HEK293 (cell line): ENCODE results near the gene ICAM1.

Source experiments
- CTCF ChIA-PET: fragments of 350-600 bp; formaldehyde crosslinking; extraction: SDS; loops from one replicate; lab custom pipeline; 2021; ENCODE audit warnings: antibody characterized with exemption; lab: Yijun Ruan, JAX
- POLR2A ChIA-PET: fragments of 300-600 bp; formaldehyde crosslinking; extraction: SDS; loops from one replicate; lab custom pipeline; 2020; ENCODE audit warnings: antibody characterized with exemption, inconsistent platforms; lab: Yijun Ruan, JAX
- H3K27ac ChIP-seq: fragments of 200-500 bp; sonication (Bioruptor generic); 2 replicates; pipeline ENCODE4 v1.5.1; 2014; ENCODE audit warnings: low read depth, low read length, control low read depth, inconsistent platforms; ENCODE audit errors: extremely low read depth
- H3K36me3 ChIP-seq, 2 experiments: fragments of 200-500 bp in 1 of 2; sonication (Bioruptor generic) in 1 of 2; 1 replicate in 1 of 2; 2 replicates in 1 of 2; pipeline ENCODE4 v1.5.1; 2014 to 2017; ENCODE audit warnings: inconsistent platforms in 2 of 2, low read length in 2 of 2; ENCODE audit not compliant: control insufficient read depth in 2 of 2, insufficient read depth in 1 of 2
- H3K4me1 ChIP-seq: fragments of 200-500 bp; sonication (Bioruptor generic); 2 replicates; pipeline ENCODE4 v1.5.1; 2014; ENCODE audit warnings: mild to moderate bottlenecking, low read length, inconsistent platforms; ENCODE audit not compliant: control insufficient read depth, insufficient read depth
- H3K4me3 ChIP-seq: 2 replicates; pipeline ENCODE4 v1.5.1; 2011; ENCODE audit warnings: low read depth, mild to moderate bottlenecking, control low read depth, low read length, moderate library complexity
- H3K9me3 ChIP-seq: fragments of 200-500 bp; sonication (Bioruptor generic); 2 replicates; pipeline ENCODE4 v1.5.1; 2014; ENCODE audit warnings: low read depth, low read length, inconsistent platforms; ENCODE audit not compliant: control insufficient read depth, insufficient read depth
- GLI4 ChIP-seq: fragments of 450-650 bp; formaldehyde crosslinking; IDR thresholded peaks from 2 replicates; pipeline ENCODE4 v1.5.1; 2016; ENCODE audit warnings: missing biosample characterization, missing genetic modification characterization
- PRDM4 ChIP-seq: fragments of 450-650 bp; formaldehyde crosslinking; IDR thresholded peaks from 2 replicates; pipeline ENCODE4 v1.5.1; 2017; ENCODE audit warnings: missing biosample characterization, missing genetic modification characterization
- SP7 ChIP-seq: fragments of 450-650 bp; formaldehyde crosslinking; IDR thresholded peaks from 2 replicates; pipeline ENCODE4 v1.5.1; 2016; ENCODE audit warnings: missing biosample characterization, missing genetic modification characterization
- TRIM28 ChIP-seq: IDR thresholded peaks from 2 replicates; pipeline ENCODE4 v1.6.1; 2011; ENCODE audit warnings: low read length, control low read depth, borderline replicate concordance
- ZBTB44 ChIP-seq: fragments of 450-650 bp; IDR thresholded peaks from 2 replicates; pipeline ENCODE4 v1.5.1; 2018; ENCODE audit warnings: missing biosample characterization, mild to moderate bottlenecking, missing genetic modification characterization
- ZBTB6 ChIP-seq: fragments of 450-650 bp; formaldehyde crosslinking; IDR thresholded peaks from 2 replicates; pipeline ENCODE4 v1.5.1; 2017; ENCODE audit warnings: missing biosample characterization, missing genetic modification characterization
- ZNF112 ChIP-seq: fragments of 450-650 bp; formaldehyde crosslinking; IDR thresholded peaks from 2 replicates; pipeline ENCODE4 v1.5.0; 2017; ENCODE audit warnings: missing biosample characterization, missing genetic modification characterization
- ZNF23 ChIP-seq: fragments of 450-650 bp; formaldehyde crosslinking; IDR thresholded peaks from 2 replicates; pipeline ENCODE4 v1.5.1; 2016; ENCODE audit warnings: missing biosample characterization, missing genetic modification characterization, borderline replicate concordance
- ZNF311 ChIP-seq: fragments of 450-650 bp; formaldehyde crosslinking; IDR thresholded peaks from 2 replicates; pipeline ENCODE4 v1.5.1; 2017; ENCODE audit warnings: missing biosample characterization, missing genetic modification characterization, borderline replicate concordance
- ZNF37A ChIP-seq: fragments of 450-650 bp; IDR thresholded peaks from 2 replicates; pipeline ENCODE4 v1.5.1; 2018; ENCODE audit warnings: missing biosample characterization, missing genetic modification characterization
- ZNF416 ChIP-seq: fragments of 450-650 bp; formaldehyde crosslinking; IDR thresholded peaks from 2 replicates; pipeline ENCODE4 v1.5.1; 2016; ENCODE audit warnings: missing biosample characterization, missing genetic modification characterization
- ZNF510 ChIP-seq: fragments of 450-650 bp; formaldehyde crosslinking; IDR thresholded peaks from 2 replicates; pipeline ENCODE4 v1.5.1; 2018; ENCODE audit warnings: mild to moderate bottlenecking, missing genetic modification characterization, missing biosample characterization; ENCODE audit not compliant: insufficient replicate concordance
- ZNF514 ChIP-seq: fragments of 450-650 bp; formaldehyde crosslinking; IDR thresholded peaks from 2 replicates; pipeline ENCODE4 v1.5.1; 2016; ENCODE audit warnings: missing biosample characterization, missing genetic modification characterization
- ZNF548 ChIP-seq: fragments of 450-650 bp; formaldehyde crosslinking; IDR thresholded peaks from 2 replicates; pipeline ENCODE4 v1.5.1; 2016; ENCODE audit warnings: missing biosample characterization, missing genetic modification characterization
- ZNF558 ChIP-seq: fragments of 450-650 bp; formaldehyde crosslinking; IDR thresholded peaks from 2 replicates; pipeline ENCODE4 v1.5.1; 2016; ENCODE audit warnings: missing biosample characterization, missing genetic modification characterization
- ZNF600 ChIP-seq: fragments of 450-650 bp; formaldehyde crosslinking; IDR thresholded peaks from 2 replicates; pipeline ENCODE4 v1.5.1; 2016; ENCODE audit warnings: missing biosample characterization, missing genetic modification characterization
- ZNF670 ChIP-seq: fragments of 450-650 bp; formaldehyde crosslinking; IDR thresholded peaks from 2 replicates; pipeline ENCODE4 v1.5.1; 2016; ENCODE audit warnings: missing biosample characterization, missing genetic modification characterization, low read depth
- ZNF768 ChIP-seq: fragments of 450-650 bp; formaldehyde crosslinking; IDR thresholded peaks from 2 replicates; pipeline ENCODE4 v1.5.1; 2018; ENCODE audit warnings: missing biosample characterization, mild to moderate bottlenecking, missing genetic modification characterization
- ZSCAN23 ChIP-seq: fragments of 450-650 bp; formaldehyde crosslinking; IDR thresholded peaks from 2 replicates; pipeline ENCODE4 v1.5.1; 2016; ENCODE audit warnings: missing biosample characterization, missing genetic modification characterization
- ZSCAN30 ChIP-seq: fragments of 450-650 bp; IDR thresholded peaks from 2 replicates; pipeline ENCODE4 v1.5.1; 2018; ENCODE audit warnings: missing biosample characterization, mild to moderate bottlenecking, missing genetic modification characterization, moderate library complexity
- TF ChIP-seq, protein P1 (sequence below): fragments of 450-650 bp; formaldehyde crosslinking; IDR thresholded peaks from 2 replicates; pipeline ENCODE4 v1.5.1; 2016; ENCODE audit warnings: missing biosample characterization, missing genetic modification characterization
- TF ChIP-seq, protein P2 (sequence below): fragments of 450-650 bp; formaldehyde crosslinking; IDR thresholded peaks from 2 replicates; pipeline ENCODE4 v1.5.1; 2016; ENCODE audit warnings: missing biosample characterization, missing genetic modification characterization
- TF ChIP-seq, protein P3 (sequence below): fragments of 450-650 bp; formaldehyde crosslinking; IDR thresholded peaks from 2 replicates; pipeline ENCODE4 v1.5.1; 2016; ENCODE audit warnings: missing biosample characterization, missing genetic modification characterization
- TF ChIP-seq, protein P4 (sequence below): fragments of 450-650 bp; formaldehyde crosslinking; IDR thresholded peaks from 2 replicates; pipeline ENCODE4 v1.5.1; 2016; ENCODE audit warnings: missing biosample characterization, missing genetic modification characterization, borderline replicate concordance

Gene ICAM1

DNA sequence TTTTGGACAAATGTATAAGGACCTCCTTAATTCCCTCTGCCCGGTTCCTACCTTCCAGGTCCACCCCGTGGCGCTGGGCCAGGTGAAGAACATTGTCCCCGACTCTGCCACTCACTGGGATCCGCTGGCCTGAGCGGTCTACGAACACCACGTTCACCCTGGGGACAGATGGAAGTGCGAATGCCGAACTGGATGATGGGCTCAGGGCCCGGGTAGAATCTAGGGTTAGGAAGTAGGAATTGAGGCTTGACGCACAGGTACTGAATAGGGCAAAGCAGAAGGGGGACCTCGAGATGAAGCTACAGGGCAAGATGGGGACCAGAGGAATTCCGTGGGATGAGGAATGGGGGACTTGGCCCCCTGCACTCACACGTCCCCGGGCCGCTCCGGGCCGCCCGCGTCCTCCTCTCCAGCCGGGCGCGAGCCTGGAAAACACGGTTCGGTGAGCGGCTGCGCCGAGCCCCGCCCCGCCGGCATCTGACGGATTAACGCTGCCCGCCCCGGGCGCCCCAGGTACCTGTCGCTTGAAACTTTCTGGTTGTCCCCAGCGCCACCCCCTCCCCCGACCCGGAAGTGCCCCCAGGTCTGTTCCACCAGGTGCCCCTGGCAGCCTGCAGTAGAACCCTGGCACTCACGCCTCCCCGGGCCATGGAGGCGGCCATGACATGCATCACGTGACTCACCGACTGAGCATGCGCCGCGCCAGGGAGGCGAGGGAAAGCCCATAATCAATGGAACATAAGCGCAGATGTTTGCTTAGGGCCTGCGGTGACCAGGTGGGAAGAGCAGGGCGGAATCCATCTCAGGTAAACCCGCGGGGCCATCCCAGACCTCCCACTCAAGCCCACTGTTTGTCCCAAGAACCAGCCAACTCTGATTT is 44.7 kb downstream of the ICAM1 start, which contains the start of gene FDX2:
Gene FDX2 (minus strand): TSS at position 681 of the 880 bp plus-strand sequence. CDS start 19 bp downstream, at position 662.
- peak within 1 kb of the TSS; percentile 68; the same call in 1 of the 2 replicates for H3K27ac ChIP-seq
- TF ChIP-seq ZNF548 (tag by site-specific recombination) (no peak), ZBTB44 (no peak), ZNF768 (no peak), ZNF416 (tag by site-specific recombination) (no peak), ZNF37A (no peak), TRIM28 (no peak), ZBTB6 (tag by site-specific recombination) (no peak), ZSCAN30 (tag by site-specific recombination) (peak; percentile 62; the same call in 1 of the 2 replicates), ZNF558 (tag by site-specific recombination) (no peak), ZNF510 (tag by site-specific recombination) (no peak), ZNF670 (tag by site-specific recombination) (no peak), PRDM4 (tag by site-specific recombination) (no peak), ZSCAN23 (tag by site-specific recombination) (no peak; the same call in 1 of the 2 replicates), ZNF112 (tag by site-specific recombination) (no peak), SP7 (tag by site-specific recombination) (peak; percentile 80), ZNF23 (tag by site-specific recombination) (no peak), ZNF514 (no peak), GLI4 (tag by site-specific recombination) (no peak), ZNF311 (tag by site-specific recombination) (no peak), ZNF600 (tag by site-specific recombination) (0 out of 2 replicates have a peak, but pooled peaks have one; percentile 37)
- TF ChIP-seq, protein P1, sequence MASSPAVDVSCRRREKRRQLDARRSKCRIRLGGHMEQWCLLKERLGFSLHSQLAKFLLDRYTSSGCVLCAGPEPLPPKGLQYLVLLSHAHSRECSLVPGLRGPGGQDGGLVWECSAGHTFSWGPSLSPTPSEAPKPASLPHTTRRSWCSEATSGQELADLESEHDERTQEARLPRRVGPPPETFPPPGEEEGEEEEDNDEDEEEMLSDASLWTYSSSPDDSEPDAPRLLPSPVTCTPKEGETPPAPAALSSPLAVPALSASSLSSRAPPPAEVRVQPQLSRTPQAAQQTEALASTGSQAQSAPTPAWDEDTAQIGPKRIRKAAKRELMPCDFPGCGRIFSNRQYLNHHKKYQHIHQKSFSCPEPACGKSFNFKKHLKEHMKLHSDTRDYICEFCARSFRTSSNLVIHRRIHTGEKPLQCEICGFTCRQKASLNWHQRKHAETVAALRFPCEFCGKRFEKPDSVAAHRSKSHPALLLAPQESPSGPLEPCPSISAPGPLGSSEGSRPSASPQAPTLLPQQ (tag by site-specific recombination), result peak; percentile 46; the same call in 1 of the 2 replicates
- TF ChIP-seq, protein P2, sequence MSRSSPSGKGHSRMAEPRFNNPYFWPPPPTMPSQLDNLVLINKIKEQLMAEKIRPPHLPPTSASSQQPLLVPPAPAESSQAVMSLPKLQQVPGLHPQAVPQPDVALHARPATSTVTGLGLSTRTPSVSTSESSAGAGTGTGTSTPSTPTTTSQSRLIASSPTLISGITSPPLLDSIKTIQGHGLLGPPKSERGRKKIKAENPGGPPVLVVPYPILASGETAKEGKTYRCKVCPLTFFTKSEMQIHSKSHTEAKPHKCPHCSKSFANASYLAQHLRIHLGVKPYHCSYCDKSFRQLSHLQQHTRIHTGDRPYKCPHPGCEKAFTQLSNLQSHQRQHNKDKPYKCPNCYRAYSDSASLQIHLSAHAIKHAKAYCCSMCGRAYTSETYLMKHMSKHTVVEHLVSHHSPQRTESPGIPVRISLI, result peak; percentile 66; the same call in 1 of the 2 replicates
- TF ChIP-seq, protein P3, sequence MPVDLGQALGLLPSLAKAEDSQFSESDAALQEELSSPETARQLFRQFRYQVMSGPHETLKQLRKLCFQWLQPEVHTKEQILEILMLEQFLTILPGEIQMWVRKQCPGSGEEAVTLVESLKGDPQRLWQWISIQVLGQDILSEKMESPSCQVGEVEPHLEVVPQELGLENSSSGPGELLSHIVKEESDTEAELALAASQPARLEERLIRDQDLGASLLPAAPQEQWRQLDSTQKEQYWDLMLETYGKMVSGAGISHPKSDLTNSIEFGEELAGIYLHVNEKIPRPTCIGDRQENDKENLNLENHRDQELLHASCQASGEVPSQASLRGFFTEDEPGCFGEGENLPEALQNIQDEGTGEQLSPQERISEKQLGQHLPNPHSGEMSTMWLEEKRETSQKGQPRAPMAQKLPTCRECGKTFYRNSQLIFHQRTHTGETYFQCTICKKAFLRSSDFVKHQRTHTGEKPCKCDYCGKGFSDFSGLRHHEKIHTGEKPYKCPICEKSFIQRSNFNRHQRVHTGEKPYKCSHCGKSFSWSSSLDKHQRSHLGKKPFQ (tag by site-specific recombination), result no peak
- TF ChIP-seq, protein P4, sequence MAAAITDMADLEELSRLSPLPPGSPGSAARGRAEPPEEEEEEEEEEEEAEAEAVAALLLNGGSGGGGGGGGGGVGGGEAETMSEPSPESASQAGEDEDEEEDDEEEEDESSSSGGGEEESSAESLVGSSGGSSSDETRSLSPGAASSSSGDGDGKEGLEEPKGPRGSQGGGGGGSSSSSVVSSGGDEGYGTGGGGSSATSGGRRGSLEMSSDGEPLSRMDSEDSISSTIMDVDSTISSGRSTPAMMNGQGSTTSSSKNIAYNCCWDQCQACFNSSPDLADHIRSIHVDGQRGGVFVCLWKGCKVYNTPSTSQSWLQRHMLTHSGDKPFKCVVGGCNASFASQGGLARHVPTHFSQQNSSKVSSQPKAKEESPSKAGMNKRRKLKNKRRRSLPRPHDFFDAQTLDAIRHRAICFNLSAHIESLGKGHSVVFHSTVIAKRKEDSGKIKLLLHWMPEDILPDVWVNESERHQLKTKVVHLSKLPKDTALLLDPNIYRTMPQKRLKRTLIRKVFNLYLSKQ, result no peak

More for the DNA sequence above, 44.7 kb downstream of the ICAM1 start, which contains the start of gene FDX2:
- H3K36me3 ChIP-seq, result peaks cover 13 to 60% of the 10 kb centered on the region in 2 experiments; a peak in 2 of 3 replicates
- ChIA-PET CTCF (interaction anchor here (1.1 to 2.4 kb wide), 2 partner anchors 46 to 57 kb away, joined by 4 to 8 read pairs; no protein-coding TSS in a partner anchor), POLR2A (interaction anchor here (0.6 to 1.6 kb wide), 10 partner anchors 9 to 70 kb away, joined by 3 to 8 read pairs (median 5); partner anchors contain the start of genes ICAM1, ICAM4, RAVER1 and TYK2)
- peak within 1 kb of the TSS; percentile 79 for H3K4me3 ChIP-seq
- H3K9me3 ChIP-seq, result no peaks in the 10 kb centered on the region
- peaks cover 3% of the 10 kb centered on the region for H3K4me1 ChIP-seq
